ENCODE results near the gene IL18R1.

IL18R1 gene

GRCh38 chr2:102386004-102386403, 30.4 kb downstream of the IL18R1 start:
- Histone ChIP-seq H3K36me3 (ENCODE audit: control insufficient read depth in 5 of 5, insufficient read depth in 5 of 5, low read length in 5 of 5) (peaks cover 0 to 6% (median 0%) of the 10 kb centered on the region in 5 donors), H3K27me3 (ENCODE audit: control insufficient read depth in 5 of 5, insufficient read depth in 4 of 5, low read length in 5 of 5) (no peaks in the 10 kb centered on the region), H3K9me3 (ENCODE audit: control insufficient read depth in 5 of 5, low read length in 5 of 5) (peaks cover 3 to 16% (median 12%) of the 10 kb centered on the region in 5 donors), H3K9ac (ENCODE audit: low read length in 5 of 5) (no peak overlapping the region), H3K4me1 (ENCODE audit: control insufficient read depth in 5 of 5, insufficient read depth in 5 of 5, low read length in 5 of 5) (no peaks in the 10 kb centered on the region), H3K27ac (ENCODE audit: low read depth, low read length) (no peak overlapping the region), H3K4me3 (ENCODE audit: low read depth in 1 of 5, low read length in 5 of 5) (no peak overlapping the region)

GRCh38 chr2:102386867-102387541, 31.4 kb downstream of the IL18R1 start:
- peaks cover 0 to 6% (median 0%) of the 10 kb centered on the region in 5 donors for H3K36me3 ChIP-seq (ENCODE audit: control insufficient read depth in 5 of 5, insufficient read depth in 5 of 5, low read length in 5 of 5)
- H3K9ac ChIP-seq (ENCODE audit: low read length in 5 of 5), result no peak overlapping the region
- no peak overlapping the region for H3K27ac ChIP-seq (ENCODE audit: low read depth, low read length)
- peaks cover 3 to 16% (median 12%) of the 10 kb centered on the region in 5 donors for H3K9me3 ChIP-seq (ENCODE audit: control insufficient read depth in 5 of 5, low read length in 5 of 5)
- no peaks in the 10 kb centered on the region for H3K27me3 ChIP-seq (ENCODE audit: control insufficient read depth in 5 of 5, insufficient read depth in 4 of 5, low read length in 5 of 5)
- no peak overlapping the region for H3K4me3 ChIP-seq (ENCODE audit: low read depth in 1 of 5, low read length in 5 of 5)
- no peaks in the 10 kb centered on the region for H3K4me1 ChIP-seq (ENCODE audit: control insufficient read depth in 5 of 5, insufficient read depth in 5 of 5, low read length in 5 of 5)

GRCh38 chr2:102387763-102388546, 32.4 kb downstream of the IL18R1 start:
- H3K4me3 ChIP-seq (ENCODE audit: low read depth in 1 of 5, low read length in 5 of 5), result no peak overlapping the region
- H3K9me3 ChIP-seq (ENCODE audit: control insufficient read depth in 5 of 5, low read length in 5 of 5), result peaks cover 3 to 14% (median 11%) of the 10 kb centered on the region in 5 donors
- no peak overlapping the region for H3K27ac ChIP-seq (ENCODE audit: low read depth, low read length)
- H3K4me1 ChIP-seq (ENCODE audit: control insufficient read depth in 5 of 5, insufficient read depth in 5 of 5, low read length in 5 of 5), result no peaks in the 10 kb centered on the region
- H3K27me3 ChIP-seq (ENCODE audit: control insufficient read depth in 5 of 5, insufficient read depth in 4 of 5, low read length in 5 of 5), result no peaks in the 10 kb centered on the region
- H3K9ac ChIP-seq (ENCODE audit: low read length in 5 of 5), result no peak overlapping the region
- peaks cover 0 to 6% (median 0%) of the 10 kb centered on the region in 5 donors for H3K36me3 ChIP-seq (ENCODE audit: control insufficient read depth in 5 of 5, insufficient read depth in 5 of 5, low read length in 5 of 5)

- H3K9me3 ChIP-seq (ENCODE audit: control insufficient read depth in 5 of 5, low read length in 5 of 5), result no peaks in the 10 kb centered on the region
- no peaks in the 10 kb centered on the region for H3K4me1 ChIP-seq (ENCODE audit: control insufficient read depth in 5 of 5, insufficient read depth in 5 of 5, low read length in 5 of 5)
- no peak overlapping the region for H3K4me3 ChIP-seq (ENCODE audit: low read depth in 1 of 5, low read length in 5 of 5)
- H3K27ac ChIP-seq (ENCODE audit: low read depth, low read length), result no peak overlapping the region
- no peak overlapping the region for H3K9ac ChIP-seq (ENCODE audit: low read length in 5 of 5)
- H3K27me3 ChIP-seq (ENCODE audit: control insufficient read depth in 5 of 5, insufficient read depth in 4 of 5, low read length in 5 of 5), result no peaks in the 10 kb centered on the region
- H3K36me3 ChIP-seq (ENCODE audit: control insufficient read depth in 5 of 5, insufficient read depth in 5 of 5, low read length in 5 of 5), result peaks cover 0 to 6% (median 0%) of the 10 kb centered on the region in 5 donors
These were observed 36.0 kb downstream of the IL18R1 start for GRCh38 chr2:102391565-102391964.

- Histone ChIP-seq H3K4me3 (ENCODE audit: low read depth in 1 of 5, low read length in 5 of 5) (no peak overlapping the region), H3K4me1 (ENCODE audit: control insufficient read depth in 5 of 5, insufficient read depth in 5 of 5, low read length in 5 of 5) (no peaks in the 10 kb centered on the region), H3K9me3 (ENCODE audit: control insufficient read depth in 5 of 5, low read length in 5 of 5) (no peaks in the 10 kb centered on the region), H3K27me3 (ENCODE audit: control insufficient read depth in 5 of 5, insufficient read depth in 4 of 5, low read length in 5 of 5) (no peaks in the 10 kb centered on the region), H3K27ac (ENCODE audit: low read depth, low read length) (no peak overlapping the region), H3K9ac (ENCODE audit: low read length in 5 of 5) (no peak overlapping the region), H3K36me3 (ENCODE audit: control insufficient read depth in 5 of 5, insufficient read depth in 5 of 5, low read length in 5 of 5) (peaks cover 0 to 6% (median 0%) of the 10 kb centered on the region in 5 donors)
These were observed 36.5 kb downstream of the IL18R1 start for GRCh38 chr2:102392096-102392495.

- no peaks in the 10 kb centered on the region for H3K27me3 ChIP-seq (ENCODE audit: control insufficient read depth in 5 of 5, insufficient read depth in 4 of 5, low read length in 5 of 5)
- H3K9me3 ChIP-seq (ENCODE audit: control insufficient read depth in 5 of 5, low read length in 5 of 5), result no peaks in the 10 kb centered on the region
- H3K4me1 ChIP-seq (ENCODE audit: control insufficient read depth in 5 of 5, insufficient read depth in 5 of 5, low read length in 5 of 5), result no peaks in the 10 kb centered on the region
- peaks cover 0 to 3% (median 0%) of the 10 kb centered on the region in 5 donors for H3K36me3 ChIP-seq (ENCODE audit: control insufficient read depth in 5 of 5, insufficient read depth in 5 of 5, low read length in 5 of 5)
- no peak overlapping the region for H3K27ac ChIP-seq (ENCODE audit: low read depth, low read length)
- H3K4me3 ChIP-seq (ENCODE audit: low read depth in 1 of 5, low read length in 5 of 5), result no peak overlapping the region
- no peak overlapping the region for H3K9ac ChIP-seq (ENCODE audit: low read length in 5 of 5)
These were observed 37.3 kb downstream of the IL18R1 start for GRCh38 chr2:102392942-102393341.

- H3K4me1 ChIP-seq (ENCODE audit: control insufficient read depth in 5 of 5, insufficient read depth in 5 of 5, low read length in 5 of 5), result no peaks in the 10 kb centered on the region
- H3K36me3 ChIP-seq (ENCODE audit: control insufficient read depth in 5 of 5, insufficient read depth in 5 of 5, low read length in 5 of 5), result no peaks in the 10 kb centered on the region
- no peak overlapping the region for H3K4me3 ChIP-seq (ENCODE audit: low read depth in 1 of 5, low read length in 5 of 5)
- no peaks in the 10 kb centered on the region for H3K27me3 ChIP-seq (ENCODE audit: control insufficient read depth in 5 of 5, insufficient read depth in 4 of 5, low read length in 5 of 5)
- H3K9ac ChIP-seq (ENCODE audit: low read length in 5 of 5), result no peak overlapping the region
- H3K9me3 ChIP-seq (ENCODE audit: control insufficient read depth in 5 of 5, low read length in 5 of 5), result no peaks in the 10 kb centered on the region
- no peak overlapping the region for H3K27ac ChIP-seq (ENCODE audit: low read depth, low read length)
These were observed 40.4 kb downstream of the IL18R1 start for GRCh38 chr2:102396012-102396411.

GRCh38 chr2:102397209-102397608, 41.6 kb downstream of the IL18R1 start:
- H3K4me3 ChIP-seq (ENCODE audit: low read depth in 1 of 5, low read length in 5 of 5), result no peak overlapping the region
- no peaks in the 10 kb centered on the region for H3K4me1 ChIP-seq (ENCODE audit: control insufficient read depth in 5 of 5, insufficient read depth in 5 of 5, low read length in 5 of 5)
- no peaks in the 10 kb centered on the region for H3K36me3 ChIP-seq (ENCODE audit: control insufficient read depth in 5 of 5, insufficient read depth in 5 of 5, low read length in 5 of 5)
- H3K27me3 ChIP-seq (ENCODE audit: control insufficient read depth in 5 of 5, insufficient read depth in 4 of 5, low read length in 5 of 5), result no peaks in the 10 kb centered on the region
- H3K9me3 ChIP-seq (ENCODE audit: control insufficient read depth in 5 of 5, low read length in 5 of 5), result no peaks in the 10 kb centered on the region
- H3K9ac ChIP-seq (ENCODE audit: low read length in 5 of 5), result no peak overlapping the region
- H3K27ac ChIP-seq (ENCODE audit: low read depth, low read length), result no peak overlapping the region

- H3K4me3 ChIP-seq (ENCODE audit: low read depth in 1 of 5, low read length in 5 of 5), result no peak overlapping the region
- H3K27me3 ChIP-seq (ENCODE audit: control insufficient read depth in 5 of 5, insufficient read depth in 4 of 5, low read length in 5 of 5), result no peaks in the 10 kb centered on the region
- H3K27ac ChIP-seq (ENCODE audit: low read depth, low read length), result no peak overlapping the region
- H3K9me3 ChIP-seq (ENCODE audit: control insufficient read depth in 5 of 5, low read length in 5 of 5), result no peaks in the 10 kb centered on the region
- H3K36me3 ChIP-seq (ENCODE audit: control insufficient read depth in 5 of 5, insufficient read depth in 5 of 5, low read length in 5 of 5), result no peaks in the 10 kb centered on the region
- no peak overlapping the region for H3K9ac ChIP-seq (ENCODE audit: low read length in 5 of 5)
- no peaks in the 10 kb centered on the region for H3K4me1 ChIP-seq (ENCODE audit: control insufficient read depth in 5 of 5, insufficient read depth in 5 of 5, low read length in 5 of 5)
These were observed 44.0 kb downstream of the IL18R1 start for GRCh38 chr2:102399499-102400141.

GRCh38 chr2:102401456-102401855, 45.9 kb downstream of the IL18R1 start:
- Histone ChIP-seq H3K4me1 (ENCODE audit: control insufficient read depth in 5 of 5, insufficient read depth in 5 of 5, low read length in 5 of 5) (no peaks in the 10 kb centered on the region), H3K27me3 (ENCODE audit: control insufficient read depth in 5 of 5, insufficient read depth in 4 of 5, low read length in 5 of 5) (no peaks in the 10 kb centered on the region), H3K4me3 (ENCODE audit: low read depth in 1 of 5, low read length in 5 of 5) (no peak overlapping the region), H3K9ac (ENCODE audit: low read length in 5 of 5) (no peak overlapping the region), H3K27ac (ENCODE audit: low read depth, low read length) (no peak overlapping the region), H3K9me3 (ENCODE audit: control insufficient read depth in 5 of 5, low read length in 5 of 5) (no peaks in the 10 kb centered on the region), H3K36me3 (ENCODE audit: control insufficient read depth in 5 of 5, insufficient read depth in 5 of 5, low read length in 5 of 5) (no peaks in the 10 kb centered on the region)

Measured in subcutaneous abdominal adipose tissue (tissue), 5 donors.